Ovary (tissue), 9 donors: ENCODE data around the gene CHN2. TPM values are rescaled to one million over a fixed set of nuclear protein-coding genes. Genes with fewer than 3 reads are reported as not detected.

Experiments used
- DNase-seq, 5 donors: peaks; one replicate each; pipeline ENCODE4 v3.0.0-alpha.2; 2019 to 2020
- H3K27ac ChIP-seq, 2 donors: fragments of 200-600 bp; one replicate each; pipeline versions ENCODE4 v1.5.1 to v1.8.0; 2019 to 2022
- H3K27me3 ChIP-seq: fragments of 200-600 bp; one replicate; pipeline ENCODE4 v1.8.0; 2022
- H3K36me3 ChIP-seq: fragments of 200-600 bp; sonication (generic); one replicate; pipeline ENCODE4 v1.5.1; 2019
- H3K4me1 ChIP-seq: one replicate; pipeline ENCODE4 v1.8.1; 2013; ENCODE audit warnings: mild to moderate bottlenecking, moderate library complexity; ENCODE audit not compliant: insufficient read depth
- H3K4me3 ChIP-seq: fragments of 200-600 bp; sonication (generic); one replicate; pipeline ENCODE4 v1.5.1; 2017
- H3K9me3 ChIP-seq, 2 donors: fragments of 200-600 bp in 1 of 2; sonication (generic) in 1 of 2; one replicate each; pipeline versions ENCODE4 v1.5.1 to v1.8.1; 2013 to 2019; ENCODE audit warnings: mild to moderate bottlenecking in 1 of 2, moderate library complexity in 1 of 2
- CTCF ChIP-seq, 3 donors: fragments of 450-650 bp in 2 of 3; fragments of 200-600 bp in 1 of 3; IDR thresholded peaks; one replicate each; pipeline versions ENCODE4 v1.5.1 to v1.8.0; 2016 to 2022; ENCODE audit warnings: antibody characterized with exemption in 3 of 3, mild to moderate bottlenecking in 1 of 3
- EP300 ChIP-seq: sonication (generic); formaldehyde crosslinking; IDR thresholded peaks from one replicate; pipeline ENCODE4 v1.6.1; 2017; ENCODE audit warnings: antibody characterized with exemption
- POLR2A ChIP-seq: fragments of 450-650 bp; IDR thresholded peaks from one replicate; pipeline ENCODE4 v1.6.1; 2017; ENCODE audit warnings: antibody characterized with exemption, mild to moderate bottlenecking, moderate library complexity
- WGBS, 3 donors: extraction: QIAGEN DNeasy Blood & Tissue Kit in 1 of 3; methylation state at CpG; one replicate each; pipeline versions ENCODE4 v1.1.5 to v1.1.7; 2013 to 2017; 5-methylcytosine and 5-hydroxymethylcytosine counted together
- intact Hi-C, 4 donors: fragments of 100-400 bp; cut with DNase I; formaldehyde crosslinking; loops; one replicate each; pipeline versions ENCODE4 v1.11.0 to v1.15.1; 2022 to 2023
- polyA plus RNA-seq, 2 donors: library from polyadenylated mRNA; stranded (reverse); fragments of 200-250 nt in 1 of 2; fragments of 350-450 nt in 1 of 2; fragmentation: Illumina TruSeq in 1 of 2; extraction: RNeasy Lipid Tissue Mini Kit (QIAGEN cat#74804) in 1 of 2; gene quantifications; one replicate each; pipeline ENCODE4 v1.2.3, GENCODE V29; 2013 to 2014
- total RNA-seq, 7 donors: library from RNA; depleted of rRNA in 2 of 7; stranded (reverse); fragments of >200 nt in 2 of 7; fragmentation: NEBNext Ultra II Directional in 3 of 7; extraction: Animal tissue kit (Norgen Biotek cat#: 25700) in 3 of 7; gene quantifications; one replicate each; pipeline versions ENCODE4 v1.1.0 to v1.2.4, GENCODE V29; 2016 to 2023
- donor health status: DM: no; HTN: no; CAD: no; lungs with moderate emphysema.
- donor health status: DM: no; HTN: no; CAD: no.
- donor health status: Bipolar disorder and iron deficiency.
- donor health status: DM: yes; HTN: yes; CAD: no.
- donor health status: DM: no; HTN: no; CAD: no.
- donor health status: DM: yes; HTN: yes; CAD: no.

The CHN2 gene
- total and polyA plus RNA-seq, 9 donors, result 17.9 to 32.6 (median 22.3) TPM

- no peak for DNase-seq
- H3K27me3 ChIP-seq, result no peaks in the 10 kb centered on the region
- 84 to 94% (median 86%) methylated on average over 4 of the region's 4 CpGs for WGBS, 3 donors
- intact Hi-C loops, result no loop called here
- H3K4me3 ChIP-seq, result no peak overlapping the region
- H3K36me3 ChIP-seq, result no peaks in the 10 kb centered on the region
- no peak overlapping the region for H3K27ac ChIP-seq
- H3K4me1 ChIP-seq, result no peaks in the 10 kb centered on the region
- no peak for TF ChIP-seq CTCF (IDR thresholded peaks at IDR 0.05)
- no peak for TF ChIP-seq POLR2A
- no peak for TF ChIP-seq EP300
- no peaks in the 10 kb centered on the region for H3K9me3 ChIP-seq
Measured at GRCh38 chr7:29510028-29510427, 315.5 kb downstream of the CHN2 start.

GRCh38 chr7:29511337-29511736 is 316.8 kb downstream of the CHN2 start:
- H3K9me3 ChIP-seq, result no peaks in the 10 kb centered on the region
- H3K4me3 ChIP-seq, result no peak overlapping the region
- no peaks in the 10 kb centered on the region for H3K4me1 ChIP-seq
- H3K27ac ChIP-seq, result no peak overlapping the region
- intact Hi-C loops, result no loop called here
- H3K36me3 ChIP-seq, result no peaks in the 10 kb centered on the region
- 61 to 77% (median 68%) methylated on average over 1 of the region's 1 CpG for WGBS, 3 donors
- no peaks in the 10 kb centered on the region for H3K27me3 ChIP-seq
- no peak for DNase-seq
- no peak for TF ChIP-seq POLR2A

GRCh38 chr7:29511851-29512250 is 317.3 kb downstream of the CHN2 start:
- no peak for DNase-seq
- 54 to 60% (median 57%) methylated on average over 8 of the region's 8 CpGs for WGBS, 3 donors
- intact Hi-C loops, result no loop called here
- H3K27me3 ChIP-seq, result no peaks in the 10 kb centered on the region
- H3K4me3 ChIP-seq, result no peak overlapping the region
- TF ChIP-seq CTCF (IDR thresholded peaks at IDR 0.05) (no peak), POLR2A (no peak), EP300 (no peak)
- H3K36me3 ChIP-seq, result no peaks in the 10 kb centered on the region
- H3K9me3 ChIP-seq, result no peaks in the 10 kb centered on the region
- H3K4me1 ChIP-seq, result no peaks in the 10 kb centered on the region
- no peak overlapping the region for H3K27ac ChIP-seq

- no peaks in the 10 kb centered on the region for H3K36me3 ChIP-seq
- no peak overlapping the region for H3K27ac ChIP-seq
- no peaks in the 10 kb centered on the region for H3K4me1 ChIP-seq
- no peak for TF ChIP-seq EP300
- WGBS, 3 donors, result 96 to 97% (median 96%) methylated on average over 2 of the region's 2 CpGs
- intact Hi-C loops, result no loop called here
- no peaks in the 10 kb centered on the region for H3K9me3 ChIP-seq
- DNase-seq, result no peak
- no peaks in the 10 kb centered on the region for H3K27me3 ChIP-seq
- H3K4me3 ChIP-seq, result no peak overlapping the region
Measured at GRCh38 chr7:29516491-29516890, 321.9 kb downstream of the CHN2 start.

- no peaks in the 10 kb centered on the region for H3K9me3 ChIP-seq
- 0 to 17% (median 8%) methylated on average over 1 of the region's 1 CpG for WGBS, 3 donors
- no peaks in the 10 kb centered on the region for H3K27me3 ChIP-seq
- no peaks in the 10 kb centered on the region for H3K4me1 ChIP-seq
- no peaks in the 10 kb centered on the region for H3K36me3 ChIP-seq
- H3K4me3 ChIP-seq, result no peak overlapping the region
- intact Hi-C loops, result no loop called here
- no peak for TF ChIP-seq POLR2A
- TF ChIP-seq CTCF (IDR thresholded peaks at IDR 0.05), result no peak
- no peak for TF ChIP-seq EP300
- no peak overlapping the region for H3K27ac ChIP-seq
- no peak for DNase-seq
Measured at GRCh38 chr7:29518616-29519015, 324.0 kb downstream of the CHN2 start.

- Histone ChIP-seq H3K4me1 (no peaks in the 10 kb centered on the region), H3K27me3 (no peaks in the 10 kb centered on the region), H3K27ac (no peak overlapping the region), H3K36me3 (no peaks in the 10 kb centered on the region), H3K9me3 (no peaks in the 10 kb centered on the region), H3K4me3 (no peak overlapping the region)
- TF ChIP-seq EP300 (no peak), CTCF (IDR thresholded peaks at IDR 0.05) (no peak)
- intact Hi-C loops, result no loop called here
- no peak for DNase-seq
- WGBS, 3 donors, result 83 to 90% (median 87%) methylated on average over 2 of the region's 2 CpGs
Measured at GRCh38 chr7:29523728-29524127, 329.2 kb downstream of the CHN2 start.
